ENCODE measurements around the gene STXBP1. TPM values are rescaled to one million over a fixed set of nuclear protein-coding genes. Genes with fewer than 3 reads are reported as not detected.

Gene STXBP1
- total and polyA plus RNA-seq, 9 of the 15 experiments (the other 6 are each of a cell fraction or from before 2014, with no cell fraction given), result 4.6 to 35.1 (median 9.7) TPM

GRCh38 chr9:127731938-127732337 lies 119.9 kb downstream of the STXBP1 start:
- 0 out of 2 replicates have a peak, but pooled peaks have one; percentile 23 for TF ChIP-seq RBFOX2 (IDR thresholded peaks at IDR 0.05; ENCODE audit: low read depth, low read length)
- TF ChIP-seq, protein P1, sequence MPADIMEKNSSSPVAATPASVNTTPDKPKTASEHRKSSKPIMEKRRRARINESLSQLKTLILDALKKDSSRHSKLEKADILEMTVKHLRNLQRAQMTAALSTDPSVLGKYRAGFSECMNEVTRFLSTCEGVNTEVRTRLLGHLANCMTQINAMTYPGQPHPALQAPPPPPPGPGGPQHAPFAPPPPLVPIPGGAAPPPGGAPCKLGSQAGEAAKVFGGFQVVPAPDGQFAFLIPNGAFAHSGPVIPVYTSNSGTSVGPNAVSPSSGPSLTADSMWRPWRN (IDR thresholded peaks at IDR 0.05; ENCODE audit: low read depth), result no peak
- H3K79me2 ChIP-seq (ENCODE audit: control insufficient read depth, insufficient read depth, low read length), result peaks cover 4% of the 10 kb centered on the region; the same call in 2 of the 3 replicates
- H3K4me2 ChIP-seq (ENCODE audit: insufficient read depth, low read length), result no peak overlapping the region
- no peaks in the 10 kb centered on the region for H3K9me3 ChIP-seq (replicated peaks; ENCODE audit: control insufficient read depth, insufficient read depth, low read depth, low read length)
- intact Hi-C loops (cut with micrococcal nuclease) (loop anchor here (10.0 kb wide), 1 partner anchor 303 kb away; no protein-coding TSS in a partner anchor), in situ Hi-C loops (cut with MboI) (loop anchor here (10.0 kb wide), 1 partner anchor 137 kb away; no protein-coding TSS in a partner anchor)
- H3K4me3 ChIP-seq, result no peak overlapping the region
- no peak overlapping the region for H3K27ac ChIP-seq (ENCODE audit: extremely low read depth, low read depth, low read length)
- CTCF ChIA-PET (ENCODE audit: low intra/inter-chr PET ratio), result no interaction called here
- H4K20me1 ChIP-seq (replicated peaks; ENCODE audit: control insufficient read depth, insufficient read depth, low read length), result no peaks in the 10 kb centered on the region; the same call in 1 of the 2 replicates
- 76% methylated on average over 12 of the region's 16 CpGs for WGBS (ENCODE audit: insufficient coverage, low coverage, missing lambda C conversion rate)
- peak overlapping the region in 1 of 2 experiments; percentile 31; a peak in 1 of 4 replicates for H3K9ac ChIP-seq (ENCODE audit: insufficient read depth in 1 of 2, low read depth in 2 of 2, low read length in 2 of 2)
- H3K36me3 ChIP-seq (ENCODE audit: control insufficient read depth, insufficient read depth, low read length), result no peaks in the 10 kb centered on the region
- no peak overlapping the region for H2AFZ ChIP-seq (ENCODE audit: low read depth, low read length)
- POLR2A ChIA-PET, result interaction anchor here (0.5 to 0.9 kb wide), 3 partner anchors 50 to 1712 kb away, joined by 3 to 4 read pairs (median 3); no protein-coding TSS in a partner anchor
- no peak for DNase-seq (ENCODE audit: extremely low read depth in 1 of 4, low spot score in 3 of 4)
- H3K9me1 ChIP-seq (ENCODE audit: control insufficient read depth, insufficient read depth, low read length), result no peaks in the 10 kb centered on the region
- no TSS peak for BruUV-seq (replicated peaks)
- ATAC-seq, result no peak
- peaks cover 7 to 39% of the 10 kb centered on the region in 2 experiments; a peak in 4 of 5 replicates for H3K4me1 ChIP-seq (replicated peaks in 1 of 2; ENCODE audit: control insufficient read depth in 2 of 2, insufficient read depth in 2 of 2, low read length in 2 of 2)
- no peaks in the 10 kb centered on the region for H3K27me3 ChIP-seq (ENCODE audit: control insufficient read depth in 2 of 2, insufficient read depth in 2 of 2, low read length in 2 of 2)
- no peak for FAIRE-seq

DNA sequence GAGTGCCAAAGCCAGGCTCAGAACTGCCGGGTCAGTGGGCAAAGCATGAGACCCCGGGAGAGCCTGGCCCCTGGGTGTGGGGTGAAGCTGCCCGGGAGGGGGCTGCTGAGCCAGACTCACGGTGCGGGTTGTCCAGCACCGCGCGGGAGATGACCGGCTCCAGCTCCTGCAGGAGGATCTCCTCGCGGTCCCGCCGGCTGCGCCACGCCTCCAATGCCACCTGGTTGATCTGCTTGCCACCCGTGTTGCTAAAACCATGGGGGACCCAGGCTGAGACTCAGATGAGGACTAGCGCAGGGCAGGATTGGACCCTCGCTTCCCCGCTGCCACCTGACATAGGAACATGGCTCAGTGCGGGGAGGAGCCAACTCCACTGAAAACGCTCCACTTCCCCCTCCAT lies 120.4 kb downstream of the STXBP1 start:
- POLR2A ChIA-PET, result interaction anchor here (0.9 to 1.1 kb wide), 2 partner anchors 17 to 50 kb away, joined by 3 to 4 read pairs; partner anchors contain the start of genes PTRH1 and TTC16
- TF ChIP-seq CBX3 (IDR thresholded peaks at IDR 0.05; ENCODE audit: borderline replicate concordance in 1 of 2, low read length in 2 of 2) (no peak), BCOR (IDR thresholded peaks at IDR 0.05) (no peak), MTA1 (IDR thresholded peaks at IDR 0.05; ENCODE audit: borderline replicate concordance) (no peak), CCNT2 (IDR thresholded peaks at IDR 0.05; ENCODE audit: borderline replicate concordance, extremely low read depth, insufficient read length, low read depth, low read length) (no peak), POLR2G (IDR thresholded peaks at IDR 0.05; ENCODE audit: low read depth, low read length) (no peak), NONO (IDR thresholded peaks at IDR 0.05; ENCODE audit: low read depth in 2 of 2, low read length in 1 of 2) (no peak), GTF2B (IDR thresholded peaks at IDR 0.05; ENCODE audit: extremely low read depth, insufficient read length) (no peak), ETS2 (tag; IDR thresholded peaks at IDR 0.05; ENCODE audit: borderline replicate concordance, poor library complexity, severe bottlenecking) (no peak), SOX6 (IDR thresholded peaks at IDR 0.05) (no peak), PHB2 (IDR thresholded peaks at IDR 0.05; ENCODE audit: low read depth) (no peak), HDAC3 (IDR thresholded peaks at IDR 0.05; ENCODE audit: borderline replicate concordance, partially characterized antibody) (no peak)

More for the DNA sequence above, 120.4 kb downstream of the STXBP1 start:
- CTCF ChIA-PET (ENCODE audit: low intra/inter-chr PET ratio), result no interaction called here
- Histone ChIP-seq H4K20me1 (replicated peaks; ENCODE audit: control insufficient read depth, insufficient read depth, low read length) (no peaks in the 10 kb centered on the region; the same call in 1 of the 2 replicates), H3K36me3 (ENCODE audit: control insufficient read depth, insufficient read depth, low read length) (no peaks in the 10 kb centered on the region), H3K9me1 (ENCODE audit: control insufficient read depth, insufficient read depth, low read length) (no peaks in the 10 kb centered on the region), H3K4me2 (ENCODE audit: insufficient read depth, low read length) (no peak overlapping the region), H3K27me3 (ENCODE audit: control insufficient read depth in 2 of 2, insufficient read depth in 2 of 2, low read length in 2 of 2) (no peaks in the 10 kb centered on the region), H3K9ac (ENCODE audit: insufficient read depth in 1 of 2, low read depth in 2 of 2, low read length in 2 of 2) (peak overlapping the region in 1 of 2 experiments; percentile 42; a peak in 1 of 4 replicates), H2AFZ (ENCODE audit: low read depth, low read length) (no peak overlapping the region), H3K4me3 (no peak overlapping the region), H3K4me1 (replicated peaks in 1 of 2; ENCODE audit: control insufficient read depth in 2 of 2, insufficient read depth in 2 of 2, low read length in 2 of 2) (peaks cover 7 to 37% of the 10 kb centered on the region in 2 experiments; a peak in 4 of 5 replicates), H3K9me3 (replicated peaks; ENCODE audit: control insufficient read depth, insufficient read depth, low read depth, low read length) (no peaks in the 10 kb centered on the region), H3K27ac (ENCODE audit: extremely low read depth, low read depth, low read length) (no peak overlapping the region), H3K79me2 (ENCODE audit: control insufficient read depth, insufficient read depth, low read length) (peaks cover 4% of the 10 kb centered on the region; the same call in 2 of the 3 replicates)
- WGBS (ENCODE audit: insufficient coverage, low coverage, missing lambda C conversion rate), result 81% methylated on average over 10 of the region's 21 CpGs
- DNase-seq (ENCODE audit: extremely low read depth in 1 of 4, low spot score in 3 of 4) (no peak), ATAC-seq (no peak), FAIRE-seq (no peak)
- in situ Hi-C loops (cut with MboI) (loop anchor here (10.0 kb wide), 1 partner anchor 138 kb away; no protein-coding TSS in a partner anchor), intact Hi-C loops (cut with micrococcal nuclease) (loop anchor here (10.0 kb wide), 1 partner anchor 302 kb away; no protein-coding TSS in a partner anchor)
- BruUV-seq (replicated peaks), result no TSS peak

Data from K562 (cell line).